Mesenchymal stem cell (in vitro differentiated cells and primary cell): ENCODE measurements around the gene PANX1.

Experiments used
- DNase-seq: peaks from one replicate; pipeline ENCODE4 v3.0.0-alpha.2; 2013
- H2AFZ ChIP-seq: one replicate; pipeline ENCODE4 v1.6.1; 2013; ENCODE audit warnings: low read depth, mild to moderate bottlenecking, control low read depth, inconsistent platforms, low read length, moderate library complexity
- H2AK5ac ChIP-seq: 2 replicates; pipeline ENCODE4 v1.6.1; 2013; ENCODE audit warnings: low read length, moderate library complexity, mild to moderate bottlenecking, inconsistent platforms; ENCODE audit not compliant: severe bottlenecking
- H2BK120ac ChIP-seq: one replicate; pipeline ENCODE4 v1.6.1; 2013; ENCODE audit warnings: low read depth, mild to moderate bottlenecking, inconsistent platforms, low read length, moderate library complexity
- H2BK12ac ChIP-seq, 2 experiments: one replicate each; pipeline ENCODE4 v1.6.1; 2013; ENCODE audit warnings: inconsistent platforms in 2 of 2, low read length in 2 of 2, mild to moderate bottlenecking in 2 of 2, moderate library complexity in 2 of 2, control low read depth in 1 of 2
- H2BK15ac ChIP-seq: one replicate; pipeline ENCODE4 v1.6.1; 2013; ENCODE audit warnings: mild to moderate bottlenecking, low read depth, inconsistent platforms; ENCODE audit not compliant: poor library complexity, severe bottlenecking
- H2BK5ac ChIP-seq: 2 replicates; pipeline ENCODE4 v1.6.1; 2013; ENCODE audit warnings: low read depth, mild to moderate bottlenecking, low read length, control low read depth, inconsistent platforms; ENCODE audit not compliant: poor library complexity, severe bottlenecking
- H3K14ac ChIP-seq, 2 experiments: one replicate each; pipeline ENCODE4 v1.6.1; 2013; ENCODE audit warnings: inconsistent platforms in 2 of 2, low read length in 2 of 2, control low read depth in 1 of 2, mild to moderate bottlenecking in 1 of 2, moderate library complexity in 1 of 2
- H3K18ac ChIP-seq, 2 experiments: one replicate each; pipeline ENCODE4 v1.6.1; 2013; ENCODE audit warnings: inconsistent platforms in 2 of 2, low read length in 2 of 2, control low read depth in 1 of 2, low read depth in 1 of 2, mild to moderate bottlenecking in 1 of 2
- H3K23ac ChIP-seq, 2 experiments: one replicate each; pipeline ENCODE4 v1.6.1; 2013; ENCODE audit warnings: inconsistent platforms in 2 of 2, low read length in 2 of 2, mild to moderate bottlenecking in 2 of 2, moderate library complexity in 2 of 2, control low read depth in 1 of 2
- H3K27ac ChIP-seq: 2 replicates; pipeline ENCODE4 v1.5.1; 2013; ENCODE audit warnings: mild to moderate bottlenecking, moderate library complexity, low read length, control low read depth, inconsistent platforms; ENCODE audit not compliant: poor library complexity, severe bottlenecking
- H3K27me3 ChIP-seq, 2 experiments: 2 replicates each; pipeline versions ENCODE4 v1.6.1 to v1.7.0; 2013; ENCODE audit warnings: low read length in 2 of 2, mild to moderate bottlenecking in 2 of 2, moderate library complexity in 2 of 2, control low read depth in 1 of 2, inconsistent platforms in 1 of 2; ENCODE audit not compliant: control insufficient read depth in 1 of 2, insufficient read depth in 1 of 2
- H3K36me3 ChIP-seq, 2 experiments: 2 replicates each; pipeline versions ENCODE4 v1.6.1 to v1.7.0; 2013; ENCODE audit warnings: low read length in 2 of 2, control low read depth in 1 of 2, inconsistent platforms in 1 of 2, low read depth in 1 of 2, mild to moderate bottlenecking in 1 of 2; ENCODE audit not compliant: insufficient read depth in 2 of 2, control insufficient read depth in 1 of 2
- H3K4ac ChIP-seq, 2 experiments: one replicate each; pipeline ENCODE4 v1.6.1; 2013; ENCODE audit warnings: inconsistent platforms in 2 of 2, low read length in 2 of 2, mild to moderate bottlenecking in 2 of 2, moderate library complexity in 2 of 2, control low read depth in 1 of 2, low read depth in 1 of 2
- H3K4me1 ChIP-seq: 2 replicates; pipeline ENCODE4 v1.6.1; 2013; ENCODE audit warnings: low read depth, low read length, control low read depth; ENCODE audit not compliant: control insufficient read depth, insufficient read depth
- H3K4me2 ChIP-seq: 2 replicates; pipeline ENCODE4 v1.6.1; 2013; ENCODE audit warnings: low read length, mild to moderate bottlenecking, inconsistent platforms; ENCODE audit not compliant: poor library complexity, severe bottlenecking
- H3K4me3 ChIP-seq, 2 experiments: 2 replicates each; pipeline versions ENCODE4 v1.5.1 to v1.7.0; 2013; ENCODE audit warnings: low read length in 2 of 2, mild to moderate bottlenecking in 2 of 2, control low read depth in 1 of 2, low read depth in 1 of 2; ENCODE audit not compliant: insufficient read depth in 1 of 2
- H3K79me1 ChIP-seq: replicated peaks from 2 replicates; pipeline ENCODE4 v1.6.1; 2013; ENCODE audit warnings: mild to moderate bottlenecking, control low read depth, low read length, inconsistent platforms; ENCODE audit not compliant: poor library complexity, severe bottlenecking
- H3K9ac ChIP-seq: 2 replicates; pipeline ENCODE4 v1.7.0; 2013; ENCODE audit warnings: mild to moderate bottlenecking, low read length, moderate library complexity
- H3K9me3 ChIP-seq: 2 replicates; pipeline ENCODE4 v1.7.0; 2013; ENCODE audit warnings: mild to moderate bottlenecking, low read length; ENCODE audit not compliant: control insufficient read depth
- H4K8ac ChIP-seq: one replicate; pipeline ENCODE4 v1.6.1; 2013; ENCODE audit warnings: inconsistent platforms, mild to moderate bottlenecking, low read length, moderate library complexity
- H4K91ac ChIP-seq: one replicate; pipeline ENCODE4 v1.6.1; 2013; ENCODE audit warnings: mild to moderate bottlenecking, low read length, inconsistent platforms
- WGBS: methylation state at CpG from one replicate; pipeline ENCODE4 v1.1.7; 2013; ENCODE audit warnings: mixed read lengths; 5-methylcytosine and 5-hydroxymethylcytosine counted together

Gene PANX1

DNA sequence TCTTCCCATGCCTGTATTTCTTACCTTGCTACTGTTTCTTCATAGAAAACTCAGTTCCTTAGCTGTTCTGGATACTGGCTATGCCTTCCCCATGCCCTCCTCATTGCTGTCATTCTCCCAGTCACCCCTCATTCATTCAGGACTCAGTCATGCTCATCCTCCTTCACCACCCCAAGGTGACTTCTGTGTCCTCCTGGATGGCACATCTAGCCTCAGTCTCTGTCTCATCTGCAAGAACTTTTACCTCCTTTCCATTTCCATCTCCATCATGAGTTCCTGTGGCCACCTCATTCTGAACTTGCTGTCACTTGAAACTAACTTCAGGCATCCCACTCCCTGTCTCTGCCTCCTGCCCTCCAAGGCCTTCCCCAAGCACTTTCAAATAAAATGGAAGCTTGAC lies 42.3 kb downstream of the PANX1 start:
- H4K91ac ChIP-seq, result no peak overlapping the region
- DNase-seq, result no peak
- H3K4me2 ChIP-seq, result no peak overlapping the region
- no peak overlapping the region for H3K23ac ChIP-seq
- peaks cover 5 to 11% of the 10 kb centered on the region in 2 experiments for H3K36me3 ChIP-seq
- H3K18ac ChIP-seq, result no peak overlapping the region
- no peak overlapping the region for H4K8ac ChIP-seq
- H3K27ac ChIP-seq, result no peak overlapping the region
- H3K27me3 ChIP-seq, result no peaks in the 10 kb centered on the region
- peak overlapping the region; percentile 32 for H3K9ac ChIP-seq
- peaks cover 50% of the 10 kb centered on the region for H3K79me1 ChIP-seq
- no peaks in the 10 kb centered on the region for H3K9me3 ChIP-seq
- H2BK5ac ChIP-seq, result no peak overlapping the region
- no peak overlapping the region for H2AFZ ChIP-seq
- H3K4ac ChIP-seq, result no peak overlapping the region
- no peak overlapping the region for H2BK12ac ChIP-seq
- no peak overlapping the region for H3K14ac ChIP-seq
- H3K4me3 ChIP-seq, result no peak overlapping the region
- no peak overlapping the region for H2AK5ac ChIP-seq
- H2BK120ac ChIP-seq, result no peak overlapping the region
- H2BK15ac ChIP-seq, result no peak overlapping the region
- no peaks in the 10 kb centered on the region for H3K4me1 ChIP-seq

DNA sequence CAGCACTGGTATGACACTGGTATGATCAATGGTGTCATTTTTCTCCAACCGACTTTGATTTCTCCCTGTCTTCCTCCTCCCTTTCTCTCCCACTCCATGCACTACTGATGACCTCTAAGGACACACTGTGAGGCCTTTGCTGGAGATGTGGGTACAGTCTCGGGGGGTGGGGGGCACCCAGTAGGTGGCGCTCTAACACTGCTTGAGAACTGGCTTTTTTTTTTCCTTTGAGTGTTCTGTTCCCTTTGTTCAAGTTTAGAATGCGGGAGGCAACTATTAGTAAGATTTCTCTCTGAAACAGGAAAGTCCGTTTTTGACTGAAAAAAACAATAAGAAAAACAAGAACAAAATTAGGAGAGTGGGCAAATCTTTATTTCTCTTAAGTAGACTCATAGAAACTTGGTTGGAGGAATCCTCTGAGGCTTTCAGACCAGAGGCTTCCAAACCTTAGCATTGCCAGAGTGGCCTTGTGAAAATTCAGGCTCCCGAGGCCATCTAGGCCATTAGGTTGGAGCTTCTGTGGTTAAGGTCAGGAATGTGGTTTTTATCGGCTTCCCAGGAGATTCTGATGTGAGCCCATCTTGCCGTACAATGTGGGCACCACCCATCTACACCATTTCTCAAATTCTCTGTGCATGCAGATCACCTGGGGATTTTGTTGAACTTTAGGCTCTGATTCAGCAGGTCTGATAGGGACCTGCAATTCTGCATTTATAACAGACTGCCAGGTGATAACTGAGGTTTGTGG lies 43.2 kb downstream of the PANX1 start:
- H2AFZ ChIP-seq, result no peak overlapping the region
- H2BK5ac ChIP-seq, result no peak overlapping the region
- peak; percentile 47 for DNase-seq
- H2BK120ac ChIP-seq, result no peak overlapping the region
- H3K27me3 ChIP-seq, result no peaks in the 10 kb centered on the region
- H2AK5ac ChIP-seq, result no peak overlapping the region
- no peak overlapping the region for H3K23ac ChIP-seq
- H3K36me3 ChIP-seq, result peaks cover 5 to 11% of the 10 kb centered on the region in 2 experiments
- H3K9ac ChIP-seq, result peak overlapping the region; percentile 37
- H3K4me1 ChIP-seq, result no peaks in the 10 kb centered on the region
- 49% methylated on average over 4 of the region's 8 CpGs for WGBS
- no peaks in the 10 kb centered on the region for H3K9me3 ChIP-seq
- peak overlapping the region in 1 of 2 experiments; percentile 18 for H3K4ac ChIP-seq
- H3K14ac ChIP-seq, result no peak overlapping the region
- H2BK12ac ChIP-seq, result no peak overlapping the region
- no peak overlapping the region for H2BK15ac ChIP-seq
- H3K4me2 ChIP-seq, result no peak overlapping the region
- H4K8ac ChIP-seq, result no peak overlapping the region
- no peak overlapping the region for H3K27ac ChIP-seq
- H3K18ac ChIP-seq, result no peak overlapping the region
- no peak overlapping the region for H3K4me3 ChIP-seq
- H3K79me1 ChIP-seq, result peaks cover 53% of the 10 kb centered on the region
- H4K91ac ChIP-seq, result no peak overlapping the region

DNA sequence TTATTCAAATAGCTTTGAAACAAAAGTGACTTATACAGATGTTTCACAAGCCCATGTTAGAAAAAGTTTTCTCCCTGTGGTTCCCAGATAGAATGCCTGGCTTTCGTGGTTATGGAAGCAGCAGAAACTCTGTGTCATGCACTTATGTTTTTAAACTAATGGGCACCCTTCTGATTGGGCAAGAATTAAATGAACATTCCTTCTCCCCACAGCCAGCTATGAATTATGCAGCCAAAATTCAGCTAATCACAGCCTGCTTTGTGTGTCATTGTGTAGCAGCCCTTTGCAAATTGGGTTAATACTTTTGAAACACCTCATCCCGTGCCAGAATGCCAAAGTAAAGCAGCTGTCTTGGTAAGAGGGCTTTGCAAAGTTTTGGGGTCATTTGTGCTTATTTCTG lies 46.9 kb downstream of the PANX1 start:
- H3K23ac ChIP-seq, result no peak overlapping the region
- H3K4me3 ChIP-seq, result no peak overlapping the region
- H3K9me3 ChIP-seq, result no peaks in the 10 kb centered on the region
- no peak overlapping the region for H3K27ac ChIP-seq
- peaks cover 52% of the 10 kb centered on the region for H3K79me1 ChIP-seq
- no peak overlapping the region for H2AK5ac ChIP-seq
- no peaks in the 10 kb centered on the region for H3K27me3 ChIP-seq
- H2BK12ac ChIP-seq, result no peak overlapping the region
- no peak overlapping the region for H3K14ac ChIP-seq
- no peak overlapping the region for H2BK5ac ChIP-seq
- no peak overlapping the region for H3K4me2 ChIP-seq
- no peak overlapping the region for H3K4ac ChIP-seq
- no peak overlapping the region for H4K8ac ChIP-seq
- DNase-seq, result peak; percentile 90
- H2BK15ac ChIP-seq, result no peak overlapping the region
- no peak overlapping the region for H4K91ac ChIP-seq
- no peak overlapping the region for H2AFZ ChIP-seq
- H3K18ac ChIP-seq, result no peak overlapping the region
- H3K4me1 ChIP-seq, result no peaks in the 10 kb centered on the region
- peak overlapping the region; percentile 64 for H3K9ac ChIP-seq
- no peak overlapping the region for H2BK120ac ChIP-seq
- 49% methylated on average over 2 of the region's 2 CpGs for WGBS
- peaks cover 17 to 36% of the 10 kb centered on the region in 2 experiments for H3K36me3 ChIP-seq

DNA sequence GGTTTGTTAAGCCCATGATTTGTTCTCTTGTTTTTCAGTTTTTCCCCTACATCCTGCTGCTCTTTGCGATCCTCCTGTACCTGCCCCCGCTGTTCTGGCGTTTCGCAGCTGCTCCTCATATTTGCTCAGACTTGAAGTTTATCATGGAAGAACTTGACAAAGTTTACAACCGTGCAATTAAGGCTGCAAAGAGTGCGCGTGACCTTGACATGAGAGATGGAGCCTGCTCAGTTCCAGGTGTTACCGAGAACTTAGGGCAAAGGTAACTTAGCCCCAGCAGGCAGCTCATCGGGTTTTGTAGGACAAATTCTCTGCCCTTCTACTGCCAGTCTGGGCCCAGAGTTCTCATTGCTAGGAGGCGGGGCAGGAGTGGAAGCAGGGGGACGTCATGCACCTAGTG lies 49.7 kb downstream of the PANX1 start:
- Histone ChIP-seq H2BK15ac (no peak overlapping the region), H3K14ac (no peak overlapping the region), H3K23ac (no peak overlapping the region), H2BK5ac (no peak overlapping the region), H2AFZ (no peak overlapping the region), H3K36me3 (peaks cover 16 to 56% of the 10 kb centered on the region in 2 experiments), H3K9me3 (no peaks in the 10 kb centered on the region), H3K79me1 (peaks cover 33% of the 10 kb centered on the region), H3K4me3 (no peak overlapping the region), H4K91ac (no peak overlapping the region), H2BK12ac (no peak overlapping the region), H3K18ac (no peak overlapping the region), H3K9ac (no peak overlapping the region), H3K27me3 (no peaks in the 10 kb centered on the region), H3K4me2 (no peak overlapping the region), H3K4ac (no peak overlapping the region), H2BK120ac (no peak overlapping the region), H3K27ac (no peak overlapping the region), H3K4me1 (no peaks in the 10 kb centered on the region), H2AK5ac (no peak overlapping the region), H4K8ac (no peak overlapping the region)
- 96% methylated on average over 11 of the region's 11 CpGs for WGBS
- DNase-seq, result no peak
